HepG2 (cell line): ENCODE results near the gene SHPK. TPM values are rescaled to one million over a fixed set of nuclear protein-coding genes. Genes with fewer than 3 reads are reported as not detected.

Experiments
- ATAC-seq: fragments of 200-7000 bp; cut with Tn5 transposase; 3 replicates; pipeline ENCODE4 v1.9.1; 2020; ENCODE audit warnings: mild to moderate bottlenecking, moderate library complexity
- BruUV-seq: library from RNA; stranded (reverse); fragments of 400-500 nt; replicated peaks from 2 replicates; lab custom pipeline; 2021; lab: Mats Ljungman, UMichigan
- CTCF ChIA-PET: fragments of 300-600 bp; formaldehyde crosslinking; extraction: SDS; loops from one replicate; lab custom pipeline; 2021; ENCODE audit warnings: low total read pairs, inconsistent platforms, low intra/inter-chr PET ratio; lab: Yijun Ruan, JAX
- POLR2A ChIA-PET: fragments of 350-600 bp; sonication (Branson Sonifier 250); formaldehyde crosslinking; loops from one replicate; lab custom pipeline; 2020; ENCODE audit warnings: antibody characterized with exemption, inconsistent platforms; lab: Yijun Ruan, JAX
- DNase-seq: peaks from one replicate; pipeline ENCODE4 v3.0.0-alpha.2; 2015; ENCODE audit warnings: low spot score
- FAIRE-seq: peaks from 3 replicates; lab custom pipeline; 2011; peaks lifted over from hg19 to GRCh38; lab: Jason Lieb, UNC
- H2AFZ ChIP-seq: one replicate; pipeline ENCODE4 v1.6.1; 2011; ENCODE audit warnings: low read length, inconsistent platforms
- H3K27ac ChIP-seq: fragments of 300-600 bp; 3 replicates; pipeline ENCODE4 v1.8.0; 2011; ENCODE audit warnings: mixed run types, mild to moderate bottlenecking, mixed read lengths, low read length, inconsistent platforms; ENCODE audit not compliant: insufficient read depth; ENCODE audit errors: extremely low read length
- H3K27me3 ChIP-seq, 2 experiments: fragments of 200-600 bp in 1 of 2; 2 replicates in 1 of 2; 3 replicates in 1 of 2; pipeline versions ENCODE4 v1.6.0 to v1.8.0; 2011; ENCODE audit warnings: low read length in 2 of 2, mild to moderate bottlenecking in 2 of 2, moderate library complexity in 2 of 2, inconsistent platforms in 1 of 2; ENCODE audit not compliant: insufficient read depth in 2 of 2, control insufficient read depth in 1 of 2
- H3K36me3 ChIP-seq, 2 experiments: fragments of 200-600 bp in 1 of 2; replicated peaks in 1 of 2; 2 replicates in 1 of 2; 3 replicates in 1 of 2; pipeline versions ENCODE4 v1.5.1 to v1.8.0; 2011; ENCODE audit warnings: low read length in 2 of 2, inconsistent platforms in 1 of 2; ENCODE audit not compliant: insufficient read depth in 2 of 2, control insufficient read depth in 1 of 2
- H3K4me1 ChIP-seq: 2 replicates; pipeline ENCODE4 v1.5.1; 2012; ENCODE audit warnings: low read length, inconsistent platforms; ENCODE audit not compliant: insufficient read depth
- H3K4me2 ChIP-seq: 2 replicates; pipeline ENCODE4 v1.6.0; 2011; ENCODE audit warnings: low read depth, low read length, inconsistent platforms
- H3K4me3 ChIP-seq, 3 experiments: fragments of 200-600 bp in 1 of 3; sonication (generic), shearing (Covaris generic) in 1 of 3; replicated peaks in 1 of 3; 2 replicates each; pipeline ENCODE4 v1.5.1; 2011 to 2016; ENCODE audit warnings: low read length in 3 of 3, inconsistent platforms in 2 of 3, low read depth in 2 of 3, mild to moderate bottlenecking in 2 of 3, control low read depth in 1 of 3, mixed read lengths in 1 of 3; ENCODE audit not compliant: insufficient read depth in 1 of 3
- H3K79me2 ChIP-seq: one replicate; pipeline ENCODE4 v1.6.1; 2011; ENCODE audit warnings: low read length, inconsistent platforms; ENCODE audit not compliant: insufficient read depth
- H3K9ac ChIP-seq: 2 replicates; pipeline ENCODE4 v1.6.0; 2011; ENCODE audit warnings: mild to moderate bottlenecking, low read depth, low read length, inconsistent platforms; ENCODE audit not compliant: insufficient read depth
- H3K9me3 ChIP-seq: 2 replicates; pipeline ENCODE4 v1.5.1; 2012; ENCODE audit warnings: mild to moderate bottlenecking, low read length
- H4K20me1 ChIP-seq: 2 replicates; pipeline ENCODE4 v1.6.0; 2011; ENCODE audit warnings: inconsistent platforms, mild to moderate bottlenecking, low read length, moderate library complexity; ENCODE audit not compliant: insufficient read depth
- DMAP1 ChIP-seq: IDR thresholded peaks from 2 replicates; pipeline ENCODE4 v1.6.1; 2016
- MAF1 ChIP-seq: sonication (generic); formaldehyde crosslinking; IDR thresholded peaks from 2 replicates; pipeline ENCODE4 v1.5.0; 2020; ENCODE audit warnings: missing genetic modification reagents, borderline replicate concordance
- NR2F1 ChIP-seq, 2 experiments: fragments of 450-650 bp in 1 of 2; formaldehyde crosslinking in 1 of 2; IDR thresholded peaks; 2 replicates each; pipeline versions ENCODE4 v1.5.0 to v1.6.1; 2016 to 2020; ENCODE audit warnings: mild to moderate bottlenecking in 1 of 2, missing compliant biosample characterization in 1 of 2, missing genetic modification reagents in 1 of 2, moderate library complexity in 1 of 2
- RBFOX2 ChIP-seq: fragments of 200-400 bp; formaldehyde crosslinking; IDR thresholded peaks from 2 replicates; pipeline ENCODE4 v1.6.1; 2017; ENCODE audit warnings: low read depth, mild to moderate bottlenecking, low read length
- RNF2 ChIP-seq: fragments of 450-650 bp; conservative IDR thresholded peaks from 2 replicates; pipeline ENCODE4 v1.6.1; 2016; ENCODE audit warnings: low read depth
- SP2 ChIP-seq: sonication (generic); formaldehyde crosslinking; IDR thresholded peaks from 2 replicates; pipeline ENCODE4 v1.5.1; 2020; ENCODE audit warnings: mild to moderate bottlenecking, missing genetic modification reagents
- ZNF383 ChIP-seq: sonication (generic); formaldehyde crosslinking; IDR thresholded peaks from 2 replicates; pipeline ENCODE4 v1.4.0; 2020; ENCODE audit warnings: missing genetic modification reagents, mild to moderate bottlenecking, borderline replicate concordance
- WGBS: methylation state at CpG from one replicate; pipeline ENCODE4 v1.1.6; 2017; ENCODE audit warnings: low lambda C conversion rate; 5-methylcytosine and 5-hydroxymethylcytosine counted together
- in situ Hi-C: cut with HindIII; loops from 2 replicates; pipeline ENCODE4 v1.10.0; 2017; ENCODE audit warnings: low pct_unique_long_range_greater_than_20kb; ENCODE audit not compliant: extremely low pct_ligation_motif_present
- intact Hi-C: fragments of 100-400 bp; cut with micrococcal nuclease; formaldehyde crosslinking; loops from one replicate; pipeline ENCODE4 v1.10.0; 2022; ENCODE audit not compliant: unreplicated experiment
- polyA plus RNA-seq, 8 experiments: library from polyadenylated mRNA; depleted of rRNA in 3 of 8; stranded (reverse) in 7 of 8; unstranded in 1 of 8; fragments of >200 nt; fragmentation: Illumina TruSeq in 4 of 8; extraction: Trizol in 4 of 8; gene quantifications; 2 replicates each; pipeline versions ENCODE4 v1.2.1 to v1.2.3, GENCODE V29; 2011 to 2016; ENCODE audit warnings: low read depth in 4 of 8, missing spikeins in 1 of 8, mixed read lengths in 1 of 8; ENCODE audit not compliant: insufficient read depth in 1 of 8
- total RNA-seq, 5 experiments: library from RNA; depleted of rRNA; stranded (reverse); fragments of >200 nt; fragmentation: Illumina TruSeq; extraction: Trizol; gene quantifications; 2 replicates each; pipeline ENCODE4 v1.2.3, GENCODE V29; 2016; ENCODE audit warnings: low read depth in 1 of 5
- TF ChIP-seq, protein P1 (sequence below): sonication (generic); formaldehyde crosslinking; conservative IDR thresholded peaks from 2 replicates; pipeline ENCODE4 v1.5.0; 2020; ENCODE audit warnings: missing genetic modification reagents
- TF ChIP-seq, protein P2 (sequence below): sonication (generic); formaldehyde crosslinking; IDR thresholded peaks from 2 replicates; pipeline ENCODE4 v1.8.0; 2022; ENCODE audit warnings: mild to moderate bottlenecking, missing genetic modification reagents, borderline replicate concordance
- TF ChIP-seq, protein P3 (sequence below), 2 experiments: sonication (generic) in 1 of 2; formaldehyde crosslinking in 1 of 2; IDR thresholded peaks; 2 replicates each; pipeline versions ENCODE4 v1.5.1 to v1.6.1; 2011 to 2020; ENCODE audit warnings: borderline replicate concordance in 1 of 2, low read depth in 1 of 2, low read length in 1 of 2, mild to moderate bottlenecking in 1 of 2, missing genetic modification reagents in 1 of 2, moderate library complexity in 1 of 2
- TF ChIP-seq, protein P4 (sequence below): sonication (generic); formaldehyde crosslinking; conservative IDR thresholded peaks from 2 replicates; pipeline ENCODE4 v1.8.1; 2023; ENCODE audit warnings: missing genetic modification reagents
- TF ChIP-seq, protein P5 (sequence below): sonication (generic); formaldehyde crosslinking; conservative IDR thresholded peaks from 2 replicates; pipeline ENCODE4 v1.8.0; 2022; ENCODE audit warnings: low read depth, missing genetic modification reagents

The SHPK gene
- total and polyA plus RNA-seq, 2 of the 13 experiments (the other 11 are each of a cell fraction or from before 2014, with no cell fraction given): 16.2 to 30.9 TPM

DNA sequence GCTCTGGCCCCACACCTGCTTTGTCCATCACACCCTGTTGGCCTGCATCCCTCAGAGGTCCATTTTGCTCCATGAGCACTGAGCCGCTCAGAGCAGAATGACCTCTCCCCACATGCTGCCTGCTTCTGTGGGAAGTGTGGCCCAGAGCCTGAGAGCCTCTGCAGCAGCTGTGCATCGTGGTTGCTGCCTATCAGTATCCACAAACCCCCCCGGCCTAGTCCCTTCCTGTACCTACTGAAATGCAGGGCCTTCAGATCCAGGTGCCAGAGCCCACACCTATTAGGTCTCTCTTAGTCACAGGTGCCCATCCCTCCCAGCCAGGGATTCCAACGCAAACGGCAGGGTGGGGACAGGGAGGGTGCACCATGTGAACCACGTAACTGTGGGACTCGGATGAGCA is 61.8 kb downstream of the SHPK start (continued):
- no peak for TF ChIP-seq ZNF383
- TF ChIP-seq NR2F1 (CRISPR knock-in tag; IDR thresholded peaks at IDR 0.05): no peak
- TF ChIP-seq, all 625 proteins: peak for 0

DNA sequence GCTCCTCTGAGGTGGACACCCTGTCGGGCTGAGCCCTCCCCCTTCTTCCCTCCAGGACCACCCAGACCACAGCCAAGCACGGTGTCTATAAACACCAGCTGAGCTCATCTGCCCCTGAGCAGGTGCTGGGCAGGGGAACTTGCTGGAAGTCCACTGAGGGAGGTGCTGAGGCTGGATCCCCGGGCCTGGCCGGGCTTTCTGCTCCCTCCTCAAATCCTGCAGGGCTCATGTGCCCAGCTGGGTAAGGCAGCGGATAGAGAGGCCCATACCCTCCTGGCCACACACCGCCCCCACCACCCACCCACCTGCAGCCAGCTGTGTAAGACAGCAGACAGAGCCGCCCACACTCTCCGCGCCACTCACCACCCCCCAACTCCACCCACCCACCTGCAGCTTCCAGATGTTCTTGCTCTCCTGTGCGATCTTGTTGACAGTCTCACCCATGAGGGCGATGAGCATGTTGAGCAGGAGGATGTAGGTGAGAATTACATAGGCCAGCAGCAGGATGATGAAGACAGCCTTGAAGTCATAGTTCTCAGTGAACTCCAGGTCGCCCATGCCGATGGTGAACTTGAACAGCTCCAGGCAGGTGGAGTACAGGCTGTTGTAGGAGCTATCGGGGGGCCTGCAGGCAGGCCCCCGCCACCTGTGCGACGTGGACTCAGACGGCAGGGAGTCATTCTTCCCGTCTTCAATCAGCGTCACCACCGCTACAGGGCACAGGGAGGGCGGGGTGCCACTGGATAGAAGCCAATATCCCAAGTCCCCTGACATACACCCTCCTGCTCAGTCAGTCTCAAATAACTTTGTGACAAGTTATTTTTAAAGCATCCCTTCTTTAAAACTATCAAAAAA is 62.6 kb downstream of the SHPK start:
- Histone ChIP-seq H3K4me2 (no peak overlapping the region), H4K20me1 (no peaks in the 10 kb centered on the region), H3K36me3 (peaks cover 18 to 42% of the 10 kb centered on the region in 2 experiments; a peak in 4 of 5 replicates), H2AFZ (no peak overlapping the region), H3K79me2 (no peaks in the 10 kb centered on the region), H3K9ac (no peak overlapping the region), H3K4me3 (no peak overlapping the region), H3K27me3 (no peaks in the 10 kb centered on the region), H3K27ac (no peak overlapping the region), H3K4me1 (no peaks in the 10 kb centered on the region), H3K9me3 (no peaks in the 10 kb centered on the region)
- CTCF ChIA-PET: no interaction called here
- POLR2A ChIA-PET: no interaction called here
- intact Hi-C loops: no loop called here
- TF ChIP-seq, protein P1, sequence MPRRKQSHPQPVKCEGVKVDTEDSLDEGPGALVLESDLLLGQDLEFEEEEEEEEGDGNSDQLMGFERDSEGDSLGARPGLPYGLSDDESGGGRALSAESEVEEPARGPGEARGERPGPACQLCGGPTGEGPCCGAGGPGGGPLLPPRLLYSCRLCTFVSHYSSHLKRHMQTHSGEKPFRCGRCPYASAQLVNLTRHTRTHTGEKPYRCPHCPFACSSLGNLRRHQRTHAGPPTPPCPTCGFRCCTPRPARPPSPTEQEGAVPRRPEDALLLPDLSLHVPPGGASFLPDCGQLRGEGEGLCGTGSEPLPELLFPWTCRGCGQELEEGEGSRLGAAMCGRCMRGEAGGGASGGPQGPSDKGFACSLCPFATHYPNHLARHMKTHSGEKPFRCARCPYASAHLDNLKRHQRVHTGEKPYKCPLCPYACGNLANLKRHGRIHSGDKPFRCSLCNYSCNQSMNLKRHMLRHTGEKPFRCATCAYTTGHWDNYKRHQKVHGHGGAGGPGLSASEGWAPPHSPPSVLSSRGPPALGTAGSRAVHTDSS (CRISPR knock-in tag): no peak
- no peak for TF ChIP-seq DMAP1 (CRISPR knock-in tag)
- no peak for TF ChIP-seq MAF1
- TF ChIP-seq, protein P2, sequence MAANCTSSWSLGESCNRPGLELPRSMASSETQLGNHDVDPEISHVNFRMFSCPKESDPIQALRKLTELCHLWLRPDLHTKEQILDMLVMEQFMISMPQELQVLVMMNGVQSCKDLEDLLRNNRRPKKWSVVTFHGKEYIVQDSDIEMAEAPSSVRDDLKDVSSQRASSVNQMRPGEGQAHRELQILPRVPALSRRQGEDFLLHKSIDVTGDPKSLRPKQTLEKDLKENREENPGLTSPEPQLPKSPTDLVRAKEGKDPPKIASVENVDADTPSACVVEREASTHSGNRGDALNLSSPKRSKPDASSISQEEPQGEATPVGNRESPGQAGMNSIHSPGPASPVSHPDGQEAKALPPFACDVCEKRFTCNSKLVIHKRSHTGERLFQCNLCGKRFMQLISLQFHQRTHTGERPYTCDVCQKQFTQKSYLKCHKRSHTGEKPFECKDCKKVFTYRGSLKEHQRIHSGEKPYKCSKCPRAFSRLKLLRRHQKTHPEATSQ: no peak
- TF ChIP-seq RNF2: no peak
- TF ChIP-seq SP2 (CRISPR knock-in tag): no peak
- TF ChIP-seq, protein P3, sequence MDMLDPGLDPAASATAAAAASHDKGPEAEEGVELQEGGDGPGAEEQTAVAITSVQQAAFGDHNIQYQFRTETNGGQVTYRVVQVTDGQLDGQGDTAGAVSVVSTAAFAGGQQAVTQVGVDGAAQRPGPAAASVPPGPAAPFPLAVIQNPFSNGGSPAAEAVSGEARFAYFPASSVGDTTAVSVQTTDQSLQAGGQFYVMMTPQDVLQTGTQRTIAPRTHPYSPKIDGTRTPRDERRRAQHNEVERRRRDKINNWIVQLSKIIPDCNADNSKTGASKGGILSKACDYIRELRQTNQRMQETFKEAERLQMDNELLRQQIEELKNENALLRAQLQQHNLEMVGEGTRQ (IDR thresholded peaks at IDR 0.05; ENCODE audit: low read depth, low read length): no peak
- TF ChIP-seq, protein P3 (CRISPR knock-in tag; IDR thresholded peaks at IDR 0.05; ENCODE audit: borderline replicate concordance): no peak
- no peak for TF ChIP-seq RBFOX2
- TF ChIP-seq, protein P4, sequence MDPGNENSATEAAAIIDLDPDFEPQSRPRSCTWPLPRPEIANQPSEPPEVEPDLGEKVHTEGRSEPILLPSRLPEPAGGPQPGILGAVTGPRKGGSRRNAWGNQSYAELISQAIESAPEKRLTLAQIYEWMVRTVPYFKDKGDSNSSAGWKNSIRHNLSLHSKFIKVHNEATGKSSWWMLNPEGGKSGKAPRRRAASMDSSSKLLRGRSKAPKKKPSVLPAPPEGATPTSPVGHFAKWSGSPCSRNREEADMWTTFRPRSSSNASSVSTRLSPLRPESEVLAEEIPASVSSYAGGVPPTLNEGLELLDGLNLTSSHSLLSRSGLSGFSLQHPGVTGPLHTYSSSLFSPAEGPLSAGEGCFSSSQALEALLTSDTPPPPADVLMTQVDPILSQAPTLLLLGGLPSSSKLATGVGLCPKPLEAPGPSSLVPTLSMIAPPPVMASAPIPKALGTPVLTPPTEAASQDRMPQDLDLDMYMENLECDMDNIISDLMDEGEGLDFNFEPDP: no peak
- TF ChIP-seq, protein P5, sequence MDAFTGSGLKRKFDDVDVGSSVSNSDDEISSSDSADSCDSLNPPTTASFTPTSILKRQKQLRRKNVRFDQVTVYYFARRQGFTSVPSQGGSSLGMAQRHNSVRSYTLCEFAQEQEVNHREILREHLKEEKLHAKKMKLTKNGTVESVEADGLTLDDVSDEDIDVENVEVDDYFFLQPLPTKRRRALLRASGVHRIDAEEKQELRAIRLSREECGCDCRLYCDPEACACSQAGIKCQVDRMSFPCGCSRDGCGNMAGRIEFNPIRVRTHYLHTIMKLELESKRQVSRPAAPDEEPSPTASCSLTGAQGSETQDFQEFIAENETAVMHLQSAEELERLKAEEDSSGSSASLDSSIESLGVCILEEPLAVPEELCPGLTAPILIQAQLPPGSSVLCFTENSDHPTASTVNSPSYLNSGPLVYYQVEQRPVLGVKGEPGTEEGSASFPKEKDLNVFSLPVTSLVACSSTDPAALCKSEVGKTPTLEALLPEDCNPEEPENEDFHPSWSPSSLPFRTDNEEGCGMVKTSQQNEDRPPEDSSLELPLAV (CRISPR knock-in tag): no peak
- FAIRE-seq (no peak), DNase-seq (no peak), ATAC-seq (no peak)
- in situ Hi-C loops: no loop called here
- no TSS peak for BruUV-seq
- WGBS: 97% methylated on average over 16 of the region's 22 CpGs
